Activated CD8-positive, alpha-beta memory T cell treated with anti-CD3 and anti-CD28 coated beads, Interleukin-2, amount 50 U/mL, for 1 hour (primary cell): ENCODE measurements around the gene MBD5.

Source experiments
- DNase-seq: peaks from one replicate; pipeline ENCODE4 v3.0.0-alpha.2; 2020; ENCODE audit errors: extremely low read depth

The MBD5 gene

GRCh38 chr2:148110184-148110583, 89.3 kb downstream of the MBD5 start:
- DNase-seq: no peak

GRCh38 chr2:148122788-148123187, 101.9 kb downstream of the MBD5 start:
- no peak for DNase-seq

- no peak for DNase-seq
These were observed 103.4 kb downstream of the MBD5 start for GRCh38 chr2:148124271-148124670.

- no peak for DNase-seq
These were observed 109.7 kb downstream of the MBD5 start for GRCh38 chr2:148130581-148130980.

GRCh38 chr2:148132412-148132811, 111.5 kb downstream of the MBD5 start:
- no peak for DNase-seq

- no peak for DNase-seq
These were observed 114.8 kb downstream of the MBD5 start for GRCh38 chr2:148135705-148136104.

GRCh38 chr2:148136441-148136840, 115.5 kb downstream of the MBD5 start:
- DNase-seq: no peak

GRCh38 chr2:148161909-148162435, 141.1 kb downstream of the MBD5 start:
- no peak for DNase-seq

GRCh38 chr2:148162871-148163270, 142.0 kb downstream of the MBD5 start:
- no peak for DNase-seq

GRCh38 chr2:148165975-148166374, 145.1 kb downstream of the MBD5 start:
- DNase-seq: no peak

- no peak for DNase-seq
These were observed 146.4 kb downstream of the MBD5 start for GRCh38 chr2:148167241-148167766.

GRCh38 chr2:148167855-148168254, 147.0 kb downstream of the MBD5 start:
- DNase-seq: no peak

GRCh38 chr2:148172131-148172753, 151.4 kb downstream of the MBD5 start:
- no peak for DNase-seq

- no peak for DNase-seq
These were observed 152.3 kb downstream of the MBD5 start for GRCh38 chr2:148173168-148173567.

- no peak for DNase-seq
These were observed 156.7 kb downstream of the MBD5 start for GRCh38 chr2:148177559-148177958.

GRCh38 chr2:148179724-148180123, 158.8 kb downstream of the MBD5 start:
- no peak for DNase-seq

GRCh38 chr2:148184976-148185375, 164.1 kb downstream of the MBD5 start:
- DNase-seq: no peak

- DNase-seq: no peak
These were observed 174.0 kb downstream of the MBD5 start for GRCh38 chr2:148194882-148195281.

- DNase-seq: no peak
These were observed 180.4 kb downstream of the MBD5 start for GRCh38 chr2:148201075-148202004.

- DNase-seq: no peak
These were observed 181.3 kb downstream of the MBD5 start for GRCh38 chr2:148202237-148202636.

- no peak for DNase-seq
These were observed 186.2 kb downstream of the MBD5 start for GRCh38 chr2:148207111-148207510.

- no peak for DNase-seq
These were observed 188.7 kb downstream of the MBD5 start for GRCh38 chr2:148209603-148210002.
